Measurements from ENCODE around the gene RPN2.

GRCh38 chr20:37284691-37285161 lies 105.6 kb downstream of the RPN2 start:
- no peak for TF ChIP-seq POLR2AphosphoS5 (IDR thresholded peaks at IDR 0.05; ENCODE audit: borderline replicate concordance, low read depth, low read length)
- TF ChIP-seq EZH2 (IDR thresholded peaks at IDR 0.05), result no peak

All from SK-N-MC (cell line).